Stimulated activated naive B cell treated with anti-CD40 and anti-IgM and Interleukin-4, amounts not matched to agents 10 μg/mL and 1 μg/mL and 100 μg/mL, for 72 hours (primary cell): ENCODE results near the gene CACNA2D3.
A peak's percentile ranks its signal among the peaks of the same experiment; 100 is the strongest.

Source experiments
- ATAC-seq, 2 donors: fragments of 150-1000 bp; cut with Tn5 transposase; replicated peaks; 2 replicates each; pipeline ENCODE4 v1.10.0; 2021; ENCODE audit warnings: moderate library complexity in 1 of 2
- DNase-seq: peaks from one replicate; pipeline ENCODE4 v3.0.0; 2021
- H3K27ac Mint-ChIP-seq: one replicate; pipeline ENCODE4 v1.8.0; 2022; ENCODE audit warnings: mild to moderate bottlenecking, mixed read lengths
- H3K27me3 Mint-ChIP-seq, 2 donors: one replicate each; pipeline ENCODE4 v1.8.0; 2022; ENCODE audit warnings: mixed read lengths in 2 of 2
- H3K36me3 Mint-ChIP-seq, 2 donors: one replicate each; pipeline ENCODE4 v1.8.0; 2022; ENCODE audit warnings: mixed read lengths in 2 of 2, mild to moderate bottlenecking in 1 of 2
- H3K4me1 Mint-ChIP-seq, 2 donors: one replicate each; pipeline ENCODE4 v1.8.0; 2022; ENCODE audit warnings: mixed read lengths in 2 of 2, mild to moderate bottlenecking in 1 of 2
- H3K4me3 Mint-ChIP-seq, 2 donors: one replicate each; pipeline ENCODE4 v1.8.0; 2022; ENCODE audit warnings: mild to moderate bottlenecking in 2 of 2, mixed read lengths in 2 of 2, moderate library complexity in 1 of 2
- H3K9me3 Mint-ChIP-seq, 2 donors: one replicate each; pipeline ENCODE4 v1.8.0; 2022; ENCODE audit warnings: mixed read lengths in 2 of 2, mild to moderate bottlenecking in 1 of 2

CACNA2D3 gene

DNA sequence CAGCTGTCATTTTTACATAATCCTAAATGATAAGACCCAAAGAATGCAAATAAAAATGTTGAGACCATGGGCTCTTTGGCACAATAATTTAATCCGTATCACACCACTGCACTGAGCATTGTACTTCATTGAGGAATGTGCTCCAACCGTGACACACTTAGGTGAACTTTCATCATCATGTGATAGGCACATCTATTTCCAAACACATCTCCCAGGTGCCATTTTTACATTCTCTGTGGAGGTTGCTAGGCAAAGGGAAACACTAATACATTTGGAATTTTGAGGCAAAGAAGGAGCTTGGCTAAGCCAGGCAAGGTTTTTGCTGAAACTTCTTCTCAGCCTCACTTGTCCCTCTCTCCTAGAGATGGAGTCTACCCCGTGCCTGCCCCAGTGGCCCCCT, 736.8 kb downstream of the CACNA2D3 start:
- Mint-ChIP-seq H3K27ac (no peak overlapping the region), H3K4me3 (no peak overlapping the region), H3K4me1 (no peaks in the 10 kb centered on the region), H3K36me3 (no peaks in the 10 kb centered on the region), H3K27me3 (peaks cover 0 to 14% of the 10 kb centered on the region in 2 donors), H3K9me3 (no peaks in the 10 kb centered on the region)
- ATAC-seq, result no peak
- DNase-seq, result no peak

DNA sequence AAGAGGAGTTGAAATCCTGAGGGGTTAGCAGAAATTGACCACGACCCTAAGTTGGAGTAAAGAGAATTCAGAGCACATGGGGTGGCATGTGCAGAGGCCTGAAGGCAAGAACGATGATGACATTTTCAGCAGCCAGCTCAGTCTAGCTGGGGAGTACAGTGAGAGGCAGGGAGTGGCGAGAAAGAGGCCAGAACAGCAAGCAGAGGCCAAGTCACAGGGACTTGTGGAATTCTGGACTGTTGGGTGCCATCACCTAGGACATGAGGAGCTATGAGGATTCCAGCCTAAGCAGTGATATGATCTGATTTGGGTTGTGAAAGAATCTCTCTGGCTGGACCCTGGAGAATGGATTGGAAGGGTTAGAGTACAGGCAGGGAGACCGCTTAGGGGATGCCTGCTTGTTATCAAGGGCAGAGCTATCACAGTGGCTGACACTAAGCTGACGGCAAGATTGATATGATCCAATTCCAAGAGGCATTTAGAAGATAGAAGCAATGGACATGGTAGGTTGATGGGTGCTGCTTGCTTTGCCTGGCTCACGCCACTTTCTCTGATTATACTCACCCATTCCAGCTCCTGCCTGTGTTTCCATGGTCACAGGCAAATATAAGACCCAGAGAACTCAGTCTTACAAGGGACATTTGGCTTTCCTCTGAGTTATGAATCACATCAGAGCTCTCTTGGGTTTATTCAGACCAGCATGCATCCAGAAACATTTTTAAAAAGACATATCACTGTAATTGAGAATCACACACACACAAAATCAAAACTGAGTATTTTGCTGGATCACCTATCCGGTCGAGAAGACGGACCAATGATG, 739.1 kb downstream of the CACNA2D3 start:
- H3K27ac Mint-ChIP-seq, result no peak overlapping the region
- no peaks in the 10 kb centered on the region for H3K36me3 Mint-ChIP-seq
- no peaks in the 10 kb centered on the region for H3K4me1 Mint-ChIP-seq
- ATAC-seq (no peak), DNase-seq (no peak)
- H3K9me3 Mint-ChIP-seq, result no peaks in the 10 kb centered on the region
- no peak overlapping the region for H3K4me3 Mint-ChIP-seq
- H3K27me3 Mint-ChIP-seq, result peaks cover 0 to 8% of the 10 kb centered on the region in 2 donors

DNA sequence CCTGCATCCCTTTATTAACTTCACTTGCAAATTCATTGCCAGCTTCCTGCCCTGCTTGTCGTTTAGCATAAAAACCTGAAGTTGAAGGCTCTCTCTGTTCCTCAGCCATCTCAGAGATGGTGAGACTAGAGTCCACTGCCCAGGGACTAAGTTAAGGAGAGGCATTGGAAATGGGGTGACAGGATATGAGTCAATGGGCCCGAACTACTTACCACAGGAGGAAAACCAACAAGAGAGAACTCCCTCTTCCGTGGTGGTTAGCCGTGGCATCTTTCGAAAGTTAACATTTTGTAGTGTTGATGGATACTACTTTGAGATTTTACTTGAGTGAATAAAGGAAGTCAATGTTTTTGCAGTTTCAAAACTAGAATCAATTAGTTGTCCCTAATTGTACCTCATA, 740.2 kb downstream of the CACNA2D3 start:
- ATAC-seq (no peak), DNase-seq (no peak)
- H3K9me3 Mint-ChIP-seq, result peaks cover 0 to under 1% of the 10 kb centered on the region in 2 donors
- H3K4me3 Mint-ChIP-seq, result no peak overlapping the region
- H3K4me1 Mint-ChIP-seq, result no peaks in the 10 kb centered on the region
- H3K27ac Mint-ChIP-seq, result no peak overlapping the region
- H3K36me3 Mint-ChIP-seq, result no peaks in the 10 kb centered on the region
- H3K27me3 Mint-ChIP-seq, result peaks cover 0 to 8% of the 10 kb centered on the region in 2 donors

DNA sequence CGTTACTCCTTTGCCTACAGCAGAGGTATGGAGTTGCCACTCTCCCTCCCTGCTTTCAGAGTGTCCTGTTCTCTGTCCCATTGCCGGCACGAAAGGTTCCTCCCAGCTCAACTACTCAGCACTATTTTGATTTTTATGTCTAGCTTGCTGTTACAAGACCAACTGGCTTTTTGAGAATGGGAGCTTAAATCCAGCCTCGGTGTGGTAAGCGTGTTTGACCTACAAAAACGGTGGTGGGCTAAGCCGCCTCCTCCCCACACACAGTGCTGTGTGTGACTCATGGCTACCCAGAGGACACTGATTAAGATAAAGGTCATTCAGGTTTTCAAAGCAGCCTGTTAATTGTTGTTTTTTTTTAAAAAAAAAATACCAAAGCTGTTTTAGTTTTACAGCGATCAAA, 741.0 kb downstream of the CACNA2D3 start:
- H3K36me3 Mint-ChIP-seq, result no peaks in the 10 kb centered on the region
- H3K4me1 Mint-ChIP-seq, result no peaks in the 10 kb centered on the region
- no peak overlapping the region for H3K27ac Mint-ChIP-seq
- peaks cover 0 to 8% of the 10 kb centered on the region in 2 donors for H3K27me3 Mint-ChIP-seq
- ATAC-seq (no peak), DNase-seq (no peak)
- H3K9me3 Mint-ChIP-seq, result peaks cover 0 to 2% of the 10 kb centered on the region in 2 donors
- H3K4me3 Mint-ChIP-seq, result no peak overlapping the region

DNA sequence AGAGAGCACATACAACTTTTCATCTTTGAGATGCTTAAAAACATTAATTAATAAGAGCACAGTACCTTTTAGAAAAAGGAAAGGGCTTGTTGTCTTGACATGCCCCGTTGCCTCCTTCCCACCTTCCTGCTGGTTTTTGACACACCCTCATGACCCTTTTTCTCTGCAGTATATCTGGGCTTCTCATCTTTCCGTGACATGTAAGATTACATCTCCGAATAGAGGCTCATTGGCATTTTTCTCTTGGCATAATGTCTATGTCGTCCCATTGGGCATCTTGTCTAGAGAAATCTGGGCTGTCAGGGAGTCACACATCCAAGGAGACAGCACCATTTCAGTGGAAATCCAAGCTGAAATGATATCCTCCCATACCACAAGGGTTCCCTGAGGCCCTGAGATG, 741.4 kb downstream of the CACNA2D3 start:
- H3K4me3 Mint-ChIP-seq, result no peak overlapping the region
- peaks cover 0 to 2% of the 10 kb centered on the region in 2 donors for H3K9me3 Mint-ChIP-seq
- peaks cover 0 to 8% of the 10 kb centered on the region in 2 donors for H3K27me3 Mint-ChIP-seq
- no peaks in the 10 kb centered on the region for H3K36me3 Mint-ChIP-seq
- no peak overlapping the region for H3K27ac Mint-ChIP-seq
- ATAC-seq (no peak), DNase-seq (no peak)
- no peaks in the 10 kb centered on the region for H3K4me1 Mint-ChIP-seq

DNA sequence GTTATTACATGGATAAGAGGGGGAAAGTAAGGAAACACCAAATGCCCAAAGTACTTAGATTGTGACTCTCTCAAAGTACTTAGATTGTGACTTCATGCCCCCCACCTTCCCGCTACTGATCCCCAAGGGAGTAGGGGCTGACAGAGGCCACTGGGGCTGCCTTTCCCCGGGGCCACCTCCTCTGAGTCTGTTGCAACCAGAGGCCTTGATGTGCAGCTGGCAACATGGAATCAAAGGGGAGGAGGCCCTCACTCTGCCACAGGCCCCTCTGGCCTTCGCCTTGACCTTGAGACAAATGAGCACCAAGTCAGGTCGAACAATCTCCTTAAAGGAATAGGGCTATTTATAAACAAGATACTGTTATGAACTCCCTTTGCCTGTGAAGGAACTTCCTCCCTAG, 743.0 kb downstream of the CACNA2D3 start:
- Mint-ChIP-seq H3K4me3 (no peak overlapping the region), H3K9me3 (peaks cover 0 to 2% of the 10 kb centered on the region in 2 donors), H3K27ac (no peak overlapping the region), H3K4me1 (no peaks in the 10 kb centered on the region), H3K27me3 (peaks cover 0 to 8% of the 10 kb centered on the region in 2 donors), H3K36me3 (no peaks in the 10 kb centered on the region)
- DNase-seq (no peak), ATAC-seq (no peak)

DNA sequence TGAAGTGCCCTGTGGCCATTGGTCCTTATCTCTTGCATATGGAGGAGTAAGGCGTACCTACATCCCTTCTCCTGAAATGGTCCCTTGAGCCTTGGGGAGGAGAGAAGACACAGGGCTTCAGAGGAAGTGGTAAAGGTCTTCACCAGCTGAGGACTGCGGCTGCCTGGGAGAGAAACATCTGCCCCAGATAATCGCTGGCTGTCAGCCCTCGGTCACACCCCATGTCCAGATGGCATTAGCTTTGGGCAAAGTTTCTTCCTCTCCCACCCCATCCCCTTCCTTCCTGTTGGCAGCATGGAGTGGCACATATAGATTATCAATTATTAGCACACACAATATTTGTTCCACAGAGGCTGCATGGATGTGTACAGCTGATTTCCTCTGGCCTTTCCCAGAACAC, 743.9 kb downstream of the CACNA2D3 start:
- no peaks in the 10 kb centered on the region for H3K4me1 Mint-ChIP-seq
- no peak for DNase-seq
- peaks cover 0 to 2% of the 10 kb centered on the region in 2 donors for H3K9me3 Mint-ChIP-seq
- H3K4me3 Mint-ChIP-seq, result no peak overlapping the region
- H3K27ac Mint-ChIP-seq, result no peak overlapping the region
- no peak for ATAC-seq
- peaks cover 0 to 2% of the 10 kb centered on the region in 2 donors for H3K27me3 Mint-ChIP-seq
- H3K36me3 Mint-ChIP-seq, result no peaks in the 10 kb centered on the region

DNA sequence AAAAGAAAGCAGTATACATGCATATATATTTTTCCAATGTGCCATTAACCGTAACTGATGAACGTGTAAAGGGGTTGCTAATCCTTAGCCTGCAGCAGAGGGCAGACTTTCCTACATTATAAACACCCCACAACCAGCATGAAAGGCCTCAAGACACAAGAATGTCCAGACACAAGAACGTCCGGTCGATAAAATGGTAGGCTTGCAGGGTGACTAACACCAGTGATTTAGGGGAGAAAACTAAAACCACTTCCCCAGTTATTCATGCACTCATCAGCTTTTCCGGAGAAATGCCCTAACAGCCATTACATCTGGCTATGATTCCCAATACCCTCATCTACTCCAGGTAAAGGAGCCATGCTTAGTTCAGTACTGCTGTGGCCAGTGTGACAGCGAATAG, 748.1 kb downstream of the CACNA2D3 start:
- Mint-ChIP-seq H3K9me3 (peaks cover 0 to 2% of the 10 kb centered on the region in 2 donors), H3K4me3 (no peak overlapping the region), H3K4me1 (no peaks in the 10 kb centered on the region), H3K27me3 (no peaks in the 10 kb centered on the region), H3K36me3 (no peaks in the 10 kb centered on the region), H3K27ac (no peak overlapping the region)
- no peak for ATAC-seq
- no peak for DNase-seq

DNA sequence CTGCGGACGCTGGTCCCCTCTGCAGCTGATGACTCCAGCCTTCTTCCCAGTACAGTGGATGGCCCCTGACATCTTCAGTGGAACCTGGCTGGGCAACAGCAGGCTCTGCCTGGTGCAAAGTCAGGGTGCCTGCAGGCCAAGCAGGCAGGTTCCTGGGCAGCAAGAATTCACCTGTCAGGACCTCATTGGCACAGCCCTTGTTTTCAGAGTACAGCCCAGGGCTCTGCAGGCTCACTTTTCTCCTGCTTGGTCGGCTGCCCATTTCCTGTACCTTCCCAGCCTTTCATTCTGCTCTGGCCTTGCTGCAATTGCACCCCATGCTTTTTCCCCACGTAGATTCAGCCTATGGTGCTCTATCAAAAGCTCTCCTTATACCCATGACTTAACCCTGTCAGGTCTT, 749.5 kb downstream of the CACNA2D3 start:
- no peaks in the 10 kb centered on the region for H3K36me3 Mint-ChIP-seq
- H3K9me3 Mint-ChIP-seq, result peaks cover 0 to 2% of the 10 kb centered on the region in 2 donors
- no peak for DNase-seq
- no peaks in the 10 kb centered on the region for H3K4me1 Mint-ChIP-seq
- H3K27ac Mint-ChIP-seq, result no peak overlapping the region
- H3K4me3 Mint-ChIP-seq, result no peak overlapping the region
- ATAC-seq, result peak in 1 of 2 donors; percentile 27
- no peaks in the 10 kb centered on the region for H3K27me3 Mint-ChIP-seq

DNA sequence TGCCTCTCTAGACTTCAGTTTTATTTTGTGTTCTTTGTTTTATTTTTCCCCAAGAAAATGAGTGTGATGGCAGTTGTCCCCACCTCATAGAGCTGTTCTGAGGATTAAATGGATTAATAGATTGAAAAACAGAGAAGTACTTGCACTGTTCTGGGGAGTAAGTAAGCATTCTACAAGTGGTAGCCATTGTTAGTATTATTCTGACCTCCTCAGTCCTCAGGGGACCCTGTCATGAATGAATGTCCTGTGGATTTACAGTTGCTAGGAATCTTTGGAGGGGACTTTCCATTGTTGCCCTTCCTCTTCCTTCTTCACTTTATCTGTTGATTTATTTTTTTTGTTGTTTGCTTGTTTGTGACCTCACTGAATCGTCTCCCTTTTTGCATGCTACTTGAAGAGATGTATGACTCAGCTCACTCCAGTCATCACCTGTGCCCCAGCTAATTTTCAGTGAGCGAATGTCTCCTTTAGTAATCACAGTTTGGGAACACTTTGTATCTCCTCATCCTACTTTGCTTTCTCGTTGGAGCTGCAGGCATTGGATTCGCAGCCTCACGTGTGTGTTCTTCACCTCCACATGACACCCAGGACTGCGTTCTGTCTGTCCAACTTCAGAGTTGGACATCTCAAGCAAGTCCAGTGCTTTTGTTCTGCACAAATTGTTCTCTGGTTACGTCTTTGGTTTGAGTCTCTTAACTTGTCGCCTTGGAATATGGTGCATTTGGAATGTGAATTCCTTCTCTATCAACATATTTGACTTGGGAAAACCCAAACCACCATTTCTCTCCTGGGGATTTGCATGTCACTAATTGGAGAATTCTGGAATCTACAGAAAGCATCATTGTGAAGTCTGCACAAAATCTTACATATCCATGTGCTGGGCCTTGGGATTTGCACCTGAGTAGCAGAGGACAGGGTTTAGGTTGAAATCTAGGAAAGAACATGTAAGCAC, 751.0 kb downstream of the CACNA2D3 start:
- ATAC-seq (no peak), DNase-seq (no peak)
- no peaks in the 10 kb centered on the region for H3K4me1 Mint-ChIP-seq
- H3K9me3 Mint-ChIP-seq, result no peaks in the 10 kb centered on the region
- no peaks in the 10 kb centered on the region for H3K36me3 Mint-ChIP-seq
- no peak overlapping the region for H3K4me3 Mint-ChIP-seq
- no peak overlapping the region for H3K27ac Mint-ChIP-seq
- peaks cover 0 to 4% of the 10 kb centered on the region in 2 donors for H3K27me3 Mint-ChIP-seq

DNA sequence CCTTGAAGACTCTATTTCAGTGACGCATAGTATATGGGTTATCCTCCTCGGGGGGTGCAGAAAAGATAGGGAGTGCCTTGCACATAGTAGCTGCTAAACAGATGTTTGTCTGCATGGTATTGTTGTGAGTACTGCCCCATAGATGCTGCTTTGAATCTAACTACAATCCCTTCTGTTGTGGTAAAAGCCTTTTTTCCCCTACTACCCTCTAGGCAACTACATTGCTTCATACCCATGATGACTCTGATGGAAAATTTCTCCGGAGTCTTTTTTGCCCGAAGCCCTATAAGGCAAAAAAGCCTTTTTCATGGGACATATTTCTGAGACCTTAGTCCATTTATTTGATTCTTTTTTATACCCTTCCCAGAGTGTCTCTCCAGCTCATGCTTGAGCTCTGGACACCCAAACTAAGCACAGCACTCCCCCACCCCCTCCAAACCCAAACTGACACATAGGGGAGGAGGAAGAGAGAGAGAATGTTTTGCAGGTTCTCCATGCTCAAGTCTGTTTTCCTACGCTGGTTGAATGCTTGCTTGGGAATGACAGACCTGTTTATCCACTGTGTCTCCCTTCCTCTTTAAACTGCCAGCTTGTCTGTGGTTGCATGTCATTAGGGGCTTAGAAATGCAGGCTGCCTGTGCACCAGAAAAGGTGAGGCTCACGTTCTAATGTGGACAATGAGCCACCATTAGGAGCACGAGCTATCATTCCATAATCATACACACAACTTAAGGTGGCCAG, 752.6 kb downstream of the CACNA2D3 start:
- ATAC-seq (no peak), DNase-seq (no peak)
- Mint-ChIP-seq H3K27ac (no peak overlapping the region), H3K4me1 (no peaks in the 10 kb centered on the region), H3K36me3 (no peaks in the 10 kb centered on the region), H3K27me3 (peaks cover 0 to 8% of the 10 kb centered on the region in 2 donors), H3K9me3 (peaks cover 0 to 6% of the 10 kb centered on the region in 2 donors), H3K4me3 (no peak overlapping the region)

DNA sequence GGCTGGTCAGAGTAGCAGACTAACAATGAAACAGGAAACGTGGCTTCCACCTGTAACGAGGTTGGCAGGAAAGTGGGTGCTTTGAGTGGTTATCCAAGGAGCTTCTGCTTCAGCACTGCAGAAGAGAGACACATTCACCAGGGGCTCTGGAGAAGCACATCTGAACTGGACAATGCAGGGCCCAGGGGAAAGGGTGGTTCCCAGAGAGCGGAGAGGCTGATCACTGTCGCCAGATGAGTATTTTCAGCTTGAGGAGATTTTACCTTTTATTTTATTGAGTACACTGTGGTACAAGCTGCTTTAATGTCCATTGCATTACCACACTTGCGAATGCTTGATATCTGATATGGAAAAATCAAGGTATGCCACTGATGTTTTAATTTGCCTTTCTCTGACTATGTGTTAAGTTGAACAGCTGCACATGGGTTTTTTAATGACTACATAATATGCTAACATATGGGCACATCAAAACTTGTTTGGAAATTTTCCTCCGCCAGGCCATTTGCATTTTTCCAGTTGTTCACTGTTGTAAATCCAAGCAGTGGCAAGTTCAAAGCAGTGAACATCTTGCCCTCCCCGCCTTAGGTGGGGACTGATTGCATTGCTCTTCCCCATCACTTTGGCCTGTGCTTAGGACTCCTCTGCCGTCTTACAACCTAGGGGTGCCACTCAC, 753.4 kb downstream of the CACNA2D3 start:
- H3K4me3 Mint-ChIP-seq, result no peak overlapping the region
- H3K4me1 Mint-ChIP-seq, result no peaks in the 10 kb centered on the region
- no peak for DNase-seq
- H3K27ac Mint-ChIP-seq, result peak overlapping the region; percentile 37
- H3K9me3 Mint-ChIP-seq, result peaks cover 0 to 6% of the 10 kb centered on the region in 2 donors
- H3K36me3 Mint-ChIP-seq, result no peaks in the 10 kb centered on the region
- no peak for ATAC-seq
- peaks cover 0 to 8% of the 10 kb centered on the region in 2 donors for H3K27me3 Mint-ChIP-seq

DNA sequence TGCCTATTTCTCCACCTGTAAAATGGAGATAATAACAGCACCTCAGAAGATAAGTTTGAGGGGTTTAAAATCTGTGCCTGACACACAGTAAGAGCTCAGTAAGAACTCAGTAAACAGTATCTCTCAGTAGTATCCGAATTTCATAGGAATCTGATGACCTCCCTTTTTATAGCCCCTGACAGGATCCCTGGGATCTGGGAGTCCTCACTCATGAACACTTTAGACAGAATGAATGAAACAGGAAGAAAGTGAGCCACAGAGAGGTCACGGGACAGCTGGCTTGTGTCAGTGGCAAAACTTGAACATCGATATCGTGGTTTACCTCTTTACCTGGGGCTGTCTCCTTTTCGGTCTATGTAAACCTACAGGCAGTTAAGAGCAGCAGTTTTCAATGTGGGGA, 754.3 kb downstream of the CACNA2D3 start:
- Mint-ChIP-seq H3K4me1 (no peaks in the 10 kb centered on the region), H3K27me3 (peaks cover 0 to 8% of the 10 kb centered on the region in 2 donors), H3K4me3 (no peak overlapping the region), H3K36me3 (no peaks in the 10 kb centered on the region), H3K9me3 (peaks cover 0 to 6% of the 10 kb centered on the region in 2 donors), H3K27ac (no peak overlapping the region)
- DNase-seq (no peak), ATAC-seq (no peak)

DNA sequence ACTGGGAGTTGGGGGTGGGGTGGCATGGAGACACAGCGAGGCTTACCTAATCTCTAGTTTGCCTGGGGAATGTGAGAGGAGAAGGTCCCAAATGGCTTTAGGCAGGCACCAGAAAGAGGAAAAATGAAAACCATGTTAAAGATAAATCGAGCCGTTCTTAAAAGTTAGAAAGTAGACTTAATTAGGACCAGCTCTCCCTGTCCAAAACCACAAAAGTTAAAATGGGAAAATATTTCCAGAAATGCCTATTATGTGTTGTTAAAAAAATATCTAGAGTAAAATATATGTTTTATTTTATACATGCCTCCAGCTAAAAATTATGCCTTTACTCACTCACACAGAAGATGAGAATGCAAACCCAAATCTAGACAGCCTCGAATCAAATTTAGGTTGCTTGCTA, 755.4 kb downstream of the CACNA2D3 start:
- Mint-ChIP-seq H3K4me1 (no peaks in the 10 kb centered on the region), H3K27me3 (peaks cover 0 to 8% of the 10 kb centered on the region in 2 donors), H3K4me3 (no peak overlapping the region), H3K27ac (no peak overlapping the region), H3K36me3 (no peaks in the 10 kb centered on the region), H3K9me3 (peaks cover 0 to 6% of the 10 kb centered on the region in 2 donors)
- no peak for DNase-seq
- ATAC-seq, result no peak
